HG02970 (cell line): Measurements from ENCODE around the gene NUDCD3.

Experiments
- ATAC-seq: cut with Tn5 transposase; IDR thresholded peaks from one replicate; pipeline ENCODE4 v1.9.1; 2021; ENCODE audit warnings: mild to moderate bottlenecking, moderate library complexity, moderate number of reproducible peaks; ENCODE audit not compliant: unreplicated experiment, low FRiP score

Gene NUDCD3

DNA sequence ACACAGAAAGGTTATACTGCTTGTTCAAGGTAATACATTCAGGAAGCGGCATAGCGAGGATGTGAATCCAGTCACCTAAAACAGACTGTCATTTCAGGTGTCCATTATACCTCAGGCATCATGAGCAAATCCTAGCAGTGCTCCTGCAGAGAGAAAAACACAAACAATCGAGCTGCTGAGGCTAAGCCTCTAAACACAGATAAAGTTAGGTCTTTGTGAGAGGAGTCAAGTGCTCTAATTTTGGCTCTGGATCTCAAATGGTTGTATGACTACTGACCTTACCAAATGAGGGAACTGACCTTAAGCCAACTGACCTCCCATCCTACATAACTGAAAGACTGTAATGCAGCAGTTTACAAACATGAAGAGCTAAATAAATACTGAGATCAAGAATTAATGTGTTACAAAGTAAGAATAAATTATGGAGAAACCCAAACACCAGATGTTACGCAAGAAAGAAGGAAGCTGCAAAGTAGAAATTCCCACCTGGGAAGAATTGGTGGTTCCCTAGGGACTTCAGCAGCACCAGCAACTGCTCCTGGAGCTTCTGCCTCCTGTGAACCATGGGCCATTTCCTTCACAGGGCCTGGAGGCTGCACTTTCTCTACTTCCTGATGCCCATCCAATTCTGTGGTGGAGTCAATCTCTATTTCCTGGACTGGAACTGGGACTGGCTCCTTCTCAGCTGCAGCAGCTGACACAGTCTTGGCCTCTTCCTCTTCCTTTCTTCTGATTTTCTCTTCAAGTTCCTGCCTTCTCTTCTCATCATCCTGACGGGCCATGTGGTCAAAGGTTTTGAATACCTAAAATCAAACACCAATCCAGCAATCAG is 5.8 kb downstream of the NUDCD3 start:
- no peak for ATAC-seq

DNA sequence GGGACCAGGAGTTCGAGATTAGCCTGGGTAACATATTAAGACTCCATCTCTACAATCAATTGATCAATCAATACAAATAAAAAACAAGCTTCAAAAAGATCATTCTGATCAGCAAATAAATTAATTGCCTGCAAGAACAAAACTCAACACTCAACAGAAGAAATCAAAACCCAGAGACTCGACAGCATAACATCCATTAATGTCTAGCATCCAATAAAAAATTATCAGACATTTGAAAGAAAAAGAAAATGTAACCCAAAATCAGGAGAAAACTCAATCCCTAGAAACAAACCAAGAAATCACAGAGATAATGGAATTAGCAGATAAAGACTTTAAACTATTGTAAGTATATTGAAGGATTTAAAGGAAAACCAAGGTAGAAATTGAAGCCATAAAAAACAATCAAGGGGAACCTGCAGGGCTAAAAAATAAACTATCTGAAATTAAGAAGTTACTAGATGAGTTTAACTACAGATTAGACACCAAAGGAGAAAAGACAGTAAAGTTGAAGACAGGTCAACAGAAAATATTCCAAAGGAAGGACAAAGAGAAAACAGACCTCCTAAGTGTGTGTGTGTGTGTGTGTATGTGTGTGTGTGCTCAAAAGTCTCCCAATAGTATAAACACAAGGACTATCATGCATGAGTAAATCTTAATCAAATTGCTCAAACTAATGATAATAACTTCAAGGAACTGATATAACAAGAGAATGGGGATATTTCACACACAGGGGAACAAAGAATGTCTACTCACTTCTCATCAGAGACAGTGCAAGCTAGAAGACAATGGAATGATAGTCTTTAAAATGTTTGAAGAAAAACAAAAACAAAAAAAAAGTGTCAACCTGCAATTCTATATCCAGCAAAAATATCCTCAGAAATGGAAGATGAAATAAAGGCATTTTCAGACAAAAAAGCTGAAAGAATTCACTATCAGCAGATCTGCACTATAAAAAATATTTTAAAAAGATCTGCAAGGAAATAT is 7.7 kb downstream of the NUDCD3 start:
- no peak for ATAC-seq

DNA sequence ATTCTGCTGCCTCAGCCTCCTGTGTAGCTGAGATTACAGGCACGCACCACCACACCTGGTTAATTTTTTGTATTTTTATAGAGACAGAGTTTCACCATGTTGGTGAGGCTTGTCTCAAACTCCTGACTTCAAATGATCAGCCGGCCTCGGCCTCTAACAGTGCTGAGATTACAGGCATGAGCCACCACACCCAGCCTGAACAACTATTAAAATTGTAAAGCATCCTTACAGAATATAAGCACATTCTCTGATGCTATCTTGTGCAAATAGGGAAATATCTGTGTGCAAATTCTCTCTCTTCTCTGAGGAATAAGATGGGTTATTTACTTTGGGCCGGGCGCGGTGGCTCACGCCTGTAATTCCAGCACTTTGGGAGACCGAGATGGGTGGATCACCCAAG is 12.5 kb downstream of the NUDCD3 start:
- no peak for ATAC-seq

DNA sequence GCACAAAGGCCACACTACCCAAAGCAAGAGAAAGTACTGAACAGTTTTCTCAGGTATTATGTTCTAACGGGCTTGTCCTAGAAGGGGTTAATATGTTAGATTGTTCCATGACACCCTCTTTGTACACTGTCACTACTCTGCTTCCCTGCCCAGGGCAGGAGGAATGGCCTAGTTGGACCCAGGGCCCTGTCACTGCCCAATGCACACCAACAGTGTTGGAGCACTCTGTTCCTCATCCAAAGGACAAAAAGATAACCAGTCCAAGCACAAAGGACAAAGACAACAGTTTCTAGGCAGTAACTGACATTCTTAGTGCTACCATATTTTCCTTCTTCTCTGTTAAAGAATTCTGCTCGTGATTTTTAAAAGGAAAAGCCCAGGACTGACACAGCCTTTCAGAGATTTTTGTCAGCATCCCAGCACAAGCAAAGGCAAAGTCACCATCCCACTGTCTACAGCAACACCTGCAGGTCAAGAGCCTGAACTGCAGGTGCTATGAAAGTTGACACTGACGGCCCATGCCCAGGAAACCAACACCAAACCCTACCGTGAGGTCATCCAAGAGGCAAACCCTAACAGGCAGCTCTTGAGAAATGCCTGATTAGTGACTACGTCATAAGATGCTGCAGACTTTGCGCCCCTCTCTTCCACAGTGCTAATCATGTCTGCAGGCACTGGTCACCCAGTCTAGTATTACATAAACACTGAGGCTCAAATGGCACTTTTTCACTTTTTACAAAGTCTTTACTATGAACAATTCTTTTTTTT is 13.2 kb downstream of the NUDCD3 start:
- ATAC-seq: no peak

DNA sequence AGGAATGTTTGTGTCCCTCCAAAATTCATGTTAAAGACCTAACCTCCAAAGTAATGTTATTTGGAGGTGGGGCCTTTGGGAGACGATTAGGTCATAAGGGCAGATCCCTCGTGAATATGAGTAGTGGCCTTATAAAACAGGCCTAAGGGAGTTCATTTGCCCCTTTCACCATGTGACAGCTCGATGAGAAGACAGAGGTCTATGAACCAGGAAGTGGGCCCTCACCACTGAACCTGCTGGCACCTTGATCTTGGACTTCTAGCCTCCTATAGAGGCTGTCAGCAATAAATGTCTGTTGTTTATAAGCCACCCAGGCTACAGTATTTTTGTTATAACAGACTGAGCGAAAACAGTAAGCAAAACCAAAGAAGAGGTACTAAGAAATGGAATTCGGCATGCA is 14.1 kb downstream of the NUDCD3 start:
- no peak for ATAC-seq

DNA sequence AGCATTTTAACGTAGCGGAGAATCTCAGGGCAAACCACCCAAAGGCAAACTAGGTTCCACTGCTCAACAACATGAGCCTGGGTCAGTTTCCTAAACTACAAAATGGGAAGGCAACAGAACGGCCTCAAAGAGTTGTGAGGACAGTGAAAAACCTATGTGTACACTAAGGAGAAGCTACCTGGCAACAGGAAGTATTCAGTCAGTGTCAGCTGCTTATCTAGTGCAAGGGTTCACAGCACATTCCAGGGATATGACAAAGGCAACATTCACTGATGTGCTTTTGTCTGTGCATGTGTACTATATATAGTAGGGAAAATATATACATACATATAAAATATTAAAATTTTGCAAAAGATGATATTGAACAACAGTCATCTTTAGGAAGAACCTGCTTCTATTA is 17.2 kb downstream of the NUDCD3 start:
- ATAC-seq: no peak

DNA sequence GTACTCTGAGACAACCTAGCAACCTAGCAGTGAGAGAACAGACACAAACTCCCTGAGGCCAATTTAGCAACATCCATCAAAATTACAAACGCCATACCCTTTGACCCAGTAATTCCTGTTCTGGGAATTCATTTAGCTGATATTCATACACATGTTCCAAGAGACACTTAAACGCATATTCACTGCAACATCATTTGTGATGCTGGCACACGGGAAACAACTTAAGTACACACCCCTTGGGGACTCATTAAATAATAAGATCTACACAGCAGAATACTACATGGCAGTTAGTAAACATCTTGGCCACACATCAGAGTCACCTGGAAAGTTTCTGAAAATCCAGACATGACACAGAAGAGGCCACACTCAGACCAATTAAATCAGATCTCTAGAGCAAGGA is 17.6 kb downstream of the NUDCD3 start:
- no peak for ATAC-seq

DNA sequence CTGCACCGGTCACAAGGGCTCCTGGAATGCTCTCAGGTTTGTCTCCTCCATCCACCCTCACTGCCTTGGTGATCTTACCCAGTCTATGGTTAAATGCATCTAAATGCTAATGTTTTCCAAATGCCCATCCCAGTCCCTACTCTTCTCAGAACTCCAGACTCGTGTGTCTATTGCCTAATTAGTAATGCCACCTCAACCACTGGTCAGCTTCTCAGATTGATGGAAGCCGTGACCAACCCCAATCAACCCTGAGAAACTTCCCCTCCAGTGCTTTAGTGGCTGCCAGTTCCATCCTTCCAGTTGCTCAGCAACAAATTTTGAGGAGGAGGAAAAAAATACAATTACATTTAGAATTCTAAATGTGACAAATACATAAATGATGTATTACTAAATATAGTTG is 18.6 kb downstream of the NUDCD3 start:
- no peak for ATAC-seq

DNA sequence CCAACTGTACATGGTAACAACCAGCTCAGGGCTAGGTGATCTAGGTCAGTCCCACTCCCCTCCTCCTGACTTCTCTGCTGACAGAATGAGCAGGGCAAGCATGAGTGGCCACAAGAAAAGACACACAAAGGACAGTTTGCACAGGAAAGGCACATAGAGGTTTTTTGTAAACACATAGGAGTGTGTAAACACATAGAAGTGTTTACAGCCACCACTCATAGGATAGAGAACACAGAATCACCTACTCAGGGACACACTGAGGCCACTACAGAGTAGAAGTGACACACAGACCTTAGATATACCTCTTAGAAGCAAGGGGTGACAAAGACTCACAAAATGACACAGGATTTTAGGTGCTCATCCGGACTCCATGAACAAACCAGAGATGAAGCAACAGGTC is 19.0 kb downstream of the NUDCD3 start:
- ATAC-seq: no peak

DNA sequence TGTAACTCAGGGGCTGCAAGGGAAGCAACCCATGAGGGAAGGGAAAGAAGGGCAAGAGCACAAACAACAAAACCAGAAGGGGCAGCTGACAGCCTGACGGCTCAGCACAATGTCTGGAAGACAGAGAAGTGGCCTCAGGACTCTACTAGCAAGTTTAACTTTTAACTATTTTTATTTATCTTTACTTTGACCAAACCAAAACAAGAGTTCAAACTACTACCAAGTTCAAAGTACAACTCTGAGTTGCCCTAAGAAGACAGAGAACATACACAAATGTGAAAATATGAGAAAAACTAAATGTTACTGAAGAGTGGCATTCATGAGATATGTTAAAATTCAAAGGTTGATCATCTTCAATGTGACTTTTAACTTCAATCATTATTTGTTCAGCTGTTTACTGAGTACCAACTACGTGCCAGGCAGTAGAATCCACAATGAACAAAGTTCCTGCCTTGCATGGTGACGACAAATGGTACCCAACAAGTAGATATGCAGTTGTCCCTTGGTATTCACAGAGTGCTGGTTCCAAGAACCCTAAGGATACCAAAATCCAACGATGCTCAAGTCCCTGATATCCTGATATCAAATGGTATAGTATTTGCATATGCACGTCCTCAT is 19.7 kb downstream of the NUDCD3 start:
- ATAC-seq: no peak

DNA sequence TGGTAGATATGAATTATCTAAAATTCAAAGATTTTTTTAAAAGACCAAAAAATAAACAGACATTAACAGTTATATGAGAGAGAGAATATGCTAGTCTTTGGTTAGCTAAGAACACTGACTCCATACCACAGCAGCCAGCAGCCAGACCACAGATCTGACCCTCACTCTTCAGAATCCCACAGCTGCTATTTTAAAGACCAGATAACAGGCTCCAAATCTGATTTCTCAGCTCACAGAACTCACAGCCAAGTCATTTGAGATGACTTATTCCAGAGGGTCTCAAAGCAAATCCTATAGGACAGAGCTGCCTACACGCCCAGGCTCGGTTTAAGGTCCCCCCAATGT is 20.4 kb downstream of the NUDCD3 start:
- ATAC-seq: no peak

DNA sequence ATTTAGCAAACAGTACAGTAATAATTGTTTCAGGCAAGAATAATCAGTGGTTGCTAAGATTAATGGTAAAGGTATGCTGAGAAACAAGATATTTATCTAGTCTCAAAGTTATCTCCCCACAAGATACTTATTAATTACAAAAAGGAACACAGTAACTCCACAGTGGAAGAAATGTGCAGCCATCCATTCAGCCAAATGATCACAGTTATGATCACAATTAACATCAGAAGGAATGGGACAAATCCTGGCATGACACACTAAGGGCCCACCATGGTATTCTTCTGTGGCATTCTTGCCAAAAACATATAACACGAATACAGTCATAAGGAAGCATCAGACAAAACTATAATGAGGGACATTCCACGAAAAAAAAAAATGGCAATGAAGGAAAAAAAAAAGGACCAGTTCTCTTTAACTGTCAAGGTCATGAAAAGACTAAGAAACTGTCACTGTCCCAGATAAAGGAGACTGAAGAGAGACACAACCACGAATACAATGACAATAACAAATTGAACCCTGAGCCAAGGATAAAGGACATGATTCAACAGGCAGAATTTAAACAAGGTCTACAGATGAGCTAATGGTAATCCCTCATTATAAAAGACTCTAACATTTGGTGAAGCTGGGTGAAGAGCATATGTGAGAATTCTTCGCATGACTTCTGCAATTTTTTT is 20.9 kb downstream of the NUDCD3 start:
- no peak for ATAC-seq

DNA sequence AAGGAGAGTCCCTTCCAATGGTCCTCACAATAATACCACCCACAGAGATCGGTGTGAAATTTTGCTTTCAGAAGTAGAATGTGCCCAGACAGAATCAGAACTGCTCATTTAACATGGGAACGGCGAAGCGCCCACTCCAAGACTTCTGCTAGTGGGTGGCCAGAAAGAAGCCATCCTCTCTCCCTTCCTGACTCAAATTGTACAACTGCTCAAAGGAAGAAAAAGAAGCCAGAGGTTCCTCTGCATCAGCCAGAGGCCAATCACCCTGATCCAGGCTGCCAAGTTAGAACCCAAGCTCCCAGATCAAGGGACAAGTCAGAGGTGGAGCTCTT is 23.3 kb downstream of the NUDCD3 start:
- no peak for ATAC-seq

DNA sequence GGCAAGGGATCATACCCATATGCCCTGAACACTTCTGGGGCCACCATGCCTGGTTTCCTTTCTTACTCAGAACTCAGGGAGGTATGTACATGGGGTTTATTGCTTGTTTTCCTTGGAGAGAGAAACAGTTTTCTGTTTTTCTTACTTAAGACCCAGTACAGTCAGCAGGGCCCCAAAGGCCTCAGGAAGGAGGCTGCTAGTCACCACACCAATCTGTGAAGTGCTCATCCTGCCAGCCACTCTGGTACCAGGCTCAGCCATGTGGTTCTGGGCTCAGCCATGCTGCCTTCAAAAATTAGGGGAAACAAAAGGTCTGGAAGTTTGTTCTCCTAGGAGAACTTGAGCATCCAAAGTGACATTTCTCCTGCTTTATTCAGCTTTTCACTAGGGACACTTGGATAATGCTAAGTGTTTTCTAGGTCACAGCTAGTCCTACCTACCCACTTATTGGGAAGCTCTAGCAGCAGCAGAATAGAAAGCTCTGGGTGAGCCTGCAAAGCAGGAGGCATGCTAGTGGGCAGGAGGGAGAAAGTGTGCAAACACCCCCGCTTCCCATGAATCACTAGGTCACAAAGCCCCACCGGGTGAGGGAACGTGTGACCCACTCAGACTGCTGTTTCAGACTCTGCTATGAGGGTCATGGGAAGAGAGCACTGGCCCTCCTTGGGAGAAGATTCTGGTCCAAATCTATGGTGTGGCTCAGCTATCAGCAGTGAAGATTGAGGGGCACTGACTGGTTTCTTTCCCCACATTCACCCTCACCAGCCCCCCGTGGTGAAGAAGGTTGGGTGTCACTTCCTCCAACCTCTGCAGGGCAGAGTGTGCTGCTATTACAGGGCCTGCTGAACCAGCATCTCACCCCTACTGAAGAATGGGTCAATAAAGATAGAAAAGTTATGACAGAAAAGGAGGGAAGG is 23.9 kb downstream of the NUDCD3 start:
- no peak for ATAC-seq

DNA sequence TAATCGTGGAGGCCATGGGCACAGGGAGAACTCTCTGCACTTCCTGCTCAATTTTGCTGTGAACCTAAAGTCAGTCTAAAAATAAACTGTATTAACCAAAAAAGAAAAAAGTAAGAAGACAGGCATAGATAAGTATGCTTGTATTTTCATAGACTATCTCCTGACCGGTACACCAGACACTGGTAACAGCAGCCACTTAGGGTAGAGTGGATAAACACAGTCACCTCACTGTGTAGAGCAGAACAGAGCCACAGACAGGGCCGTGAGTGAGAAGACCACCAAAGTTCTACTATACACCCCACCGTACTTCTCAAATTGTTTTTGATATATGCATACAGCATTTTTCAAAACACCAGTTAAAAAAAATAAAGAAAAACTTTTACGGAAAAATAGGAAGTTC is 25.0 kb downstream of the NUDCD3 start:
- no peak for ATAC-seq

DNA sequence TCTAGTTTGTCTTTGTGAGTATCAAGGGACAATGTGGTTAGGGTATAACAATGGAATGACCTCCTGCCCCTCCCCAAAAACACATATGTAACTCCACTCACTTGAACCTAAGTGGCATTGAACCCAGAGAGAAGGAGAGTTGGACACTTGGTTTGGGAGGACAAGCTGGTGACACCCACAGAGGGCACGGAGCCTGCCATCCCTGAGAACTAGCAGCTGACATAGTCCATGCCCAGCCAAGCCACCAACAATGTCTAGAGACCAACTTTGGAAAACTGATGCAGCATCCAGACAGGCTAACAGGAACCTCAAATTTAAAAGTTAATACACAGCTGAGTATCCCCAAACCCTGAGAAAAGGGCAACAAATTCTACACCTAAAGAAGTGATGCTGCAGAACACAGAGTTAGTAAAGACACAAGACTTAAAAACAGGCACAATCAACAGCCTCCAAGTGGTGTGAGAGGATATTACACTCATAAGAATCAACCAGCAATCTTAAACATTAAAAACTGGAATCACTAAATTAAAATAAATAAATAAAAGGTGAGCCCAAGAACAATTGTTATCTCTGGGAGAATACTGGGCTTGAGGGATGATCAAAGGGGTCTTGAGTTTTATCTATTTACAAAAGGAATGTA is 27.2 kb downstream of the NUDCD3 start:
- ATAC-seq: no peak

DNA sequence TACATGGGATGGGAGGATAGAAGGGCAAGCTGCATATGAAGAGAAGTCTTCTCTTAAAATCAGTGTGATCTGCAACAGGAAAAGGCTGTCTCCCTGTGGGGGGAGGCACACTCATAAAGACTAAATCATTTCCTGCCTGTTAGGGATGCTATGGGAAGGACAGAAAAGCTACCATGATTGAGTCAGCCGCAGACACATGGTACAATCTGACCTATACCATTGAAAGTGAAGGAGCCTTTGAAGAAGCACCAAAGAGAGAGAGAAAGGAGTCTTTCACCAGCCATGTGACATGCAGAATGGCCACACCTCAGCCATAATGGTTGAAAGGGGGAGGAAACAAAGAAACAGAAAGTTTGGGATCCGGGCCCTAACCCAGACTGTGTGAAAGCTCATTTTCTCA is 29.1 kb downstream of the NUDCD3 start:
- ATAC-seq: no peak

DNA sequence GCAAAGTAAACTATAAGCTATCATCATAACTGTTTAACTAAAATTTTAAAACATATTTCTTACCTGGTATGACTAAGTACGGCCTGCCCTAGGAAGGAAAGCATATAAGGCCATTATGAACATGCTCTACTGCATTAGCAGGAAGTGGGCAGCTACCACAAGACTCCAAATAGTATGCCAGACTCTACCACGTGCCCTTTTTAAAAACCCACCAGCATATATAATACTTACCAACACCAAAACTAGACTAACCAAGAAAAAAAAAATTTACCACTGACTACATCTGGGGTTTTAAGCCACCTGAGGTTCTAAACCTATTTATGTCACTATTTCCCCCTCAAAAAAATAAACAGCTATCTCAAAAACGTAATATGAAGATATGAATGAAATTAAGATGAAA is 30.1 kb downstream of the NUDCD3 start:
- peak; percentile 83 for ATAC-seq

DNA sequence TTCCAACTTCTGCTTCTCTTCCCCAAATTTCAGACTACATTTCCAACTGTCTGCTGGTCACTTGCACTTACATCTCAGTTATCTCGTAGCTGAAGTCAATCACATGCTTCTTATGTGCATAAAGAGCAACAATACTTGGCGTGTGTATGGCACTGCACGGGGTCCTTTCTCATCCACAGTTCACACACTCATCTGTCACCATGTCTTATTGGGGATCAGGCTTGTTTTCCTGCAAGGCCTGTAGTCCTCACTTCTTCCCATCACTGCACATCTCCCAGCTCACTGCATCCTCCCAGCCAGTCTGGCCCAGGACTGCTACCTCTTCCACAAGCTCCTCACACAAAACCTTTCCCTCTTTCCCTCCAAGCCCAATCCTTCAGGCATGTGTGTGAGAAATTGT is 35.3 kb downstream of the NUDCD3 start:
- no peak for ATAC-seq
